GM18520 (cell line): ENCODE data around the gene TDRD7.

Experiments used
- ATAC-seq: cut with Tn5 transposase; IDR thresholded peaks from one replicate; pipeline ENCODE4 v1.9.1; 2021; ENCODE audit not compliant: unreplicated experiment

Gene TDRD7

GRCh38 chr9:97387936-97388684 is 23.8 kb upstream of the TDRD7 start:
- no peak for ATAC-seq

DNA sequence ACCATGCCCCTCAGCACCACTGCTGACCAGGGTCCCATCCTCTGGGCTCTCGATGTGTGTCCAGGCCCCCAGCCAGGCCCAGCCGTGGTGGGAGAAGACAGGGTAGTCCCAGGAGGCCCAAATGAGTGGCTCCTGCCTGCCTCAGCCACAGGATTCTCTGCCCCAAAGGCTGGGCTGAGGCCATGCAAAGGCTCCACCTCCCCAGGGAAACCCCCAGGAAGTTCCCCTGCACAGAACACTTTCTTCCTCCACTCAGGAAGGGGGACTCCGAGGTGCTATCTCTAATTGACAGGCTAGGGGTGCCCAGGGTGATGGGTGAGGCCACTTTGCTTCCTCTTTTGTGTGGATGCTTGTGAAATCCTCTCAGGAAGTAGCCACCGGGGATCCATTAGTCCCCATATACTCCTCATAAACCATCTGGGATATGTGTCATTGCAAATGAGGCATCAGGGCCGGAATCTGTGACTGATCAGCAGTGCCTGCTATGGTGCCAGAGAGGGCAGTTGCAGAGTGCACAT is 23.1 kb upstream of the TDRD7 start:
- peak; percentile 81 for ATAC-seq

DNA sequence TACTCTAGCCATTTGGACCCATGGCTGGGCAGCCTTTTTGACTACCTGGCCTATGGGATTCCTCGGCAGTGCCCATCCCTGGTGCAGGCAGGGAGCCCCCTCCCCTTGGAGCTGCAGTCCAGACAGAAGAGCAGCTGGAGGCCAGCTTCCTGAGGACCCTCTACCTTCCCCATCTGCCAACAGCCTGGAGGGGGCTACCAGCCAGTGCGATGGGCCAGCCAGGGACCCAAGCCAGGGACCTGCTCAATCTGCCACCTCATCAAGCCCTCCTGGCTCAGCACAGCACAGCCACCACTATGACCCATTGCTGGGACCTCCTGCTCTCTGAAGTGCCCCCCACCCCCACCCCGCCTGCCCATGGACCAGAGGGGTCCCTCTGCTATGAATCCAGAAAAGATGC is 22.6 kb upstream of the TDRD7 start:
- ATAC-seq, result no peak

DNA sequence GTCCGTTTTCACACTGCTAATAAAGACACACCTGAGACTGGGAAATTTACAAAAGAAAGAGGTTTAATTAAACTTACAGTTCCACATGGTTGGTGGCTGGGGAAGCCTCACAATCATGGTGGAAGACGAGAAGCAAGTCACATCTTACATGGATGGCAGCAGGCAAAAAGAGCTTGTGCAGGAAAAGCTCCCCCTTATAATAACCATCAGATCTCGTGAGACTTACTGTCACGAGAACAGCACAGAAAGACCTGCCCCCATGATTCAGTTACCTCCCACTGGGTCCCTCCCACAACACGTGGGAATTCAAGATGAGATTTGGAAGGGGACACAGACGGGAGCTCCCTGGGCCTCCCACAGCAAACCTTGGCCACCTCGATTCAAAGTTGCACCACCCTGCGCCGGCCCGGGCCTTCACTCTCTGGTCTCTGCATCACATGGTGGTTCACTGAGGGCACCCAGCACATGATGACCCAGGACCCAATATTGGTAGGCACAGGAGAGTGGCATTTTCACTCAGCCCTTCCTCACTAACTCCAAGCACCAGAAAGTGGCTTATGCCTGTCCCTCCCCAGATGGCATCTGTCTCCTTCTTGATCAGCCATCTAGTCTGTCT is 21.0 kb upstream of the TDRD7 start:
- no peak for ATAC-seq

GRCh38 chr9:97394881-97395280 is 17.0 kb upstream of the TDRD7 start:
- ATAC-seq, result no peak

DNA sequence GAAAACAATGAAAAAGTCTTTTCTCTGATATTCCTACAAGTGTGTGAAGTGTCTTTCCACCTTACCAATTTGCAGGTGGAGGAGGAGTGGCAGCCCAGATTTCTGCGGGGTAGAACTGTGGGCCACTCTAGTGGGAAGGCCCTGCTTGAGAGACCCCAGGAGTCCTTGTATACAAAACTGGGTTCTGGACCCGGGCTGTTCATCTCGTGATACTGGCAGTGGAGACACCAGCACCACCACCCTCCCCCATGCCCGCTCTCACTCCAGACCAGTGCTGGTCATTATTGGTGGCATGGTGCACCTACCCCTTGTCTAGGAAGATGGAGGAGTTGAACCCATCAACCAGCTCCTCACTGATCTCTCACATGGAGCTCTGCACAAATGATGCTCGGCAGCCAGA is 16.2 kb upstream of the TDRD7 start:
- ATAC-seq, result no peak

- no peak for ATAC-seq
Measured at GRCh38 chr9:97396256-97396655, 15.6 kb upstream of the TDRD7 start.

DNA sequence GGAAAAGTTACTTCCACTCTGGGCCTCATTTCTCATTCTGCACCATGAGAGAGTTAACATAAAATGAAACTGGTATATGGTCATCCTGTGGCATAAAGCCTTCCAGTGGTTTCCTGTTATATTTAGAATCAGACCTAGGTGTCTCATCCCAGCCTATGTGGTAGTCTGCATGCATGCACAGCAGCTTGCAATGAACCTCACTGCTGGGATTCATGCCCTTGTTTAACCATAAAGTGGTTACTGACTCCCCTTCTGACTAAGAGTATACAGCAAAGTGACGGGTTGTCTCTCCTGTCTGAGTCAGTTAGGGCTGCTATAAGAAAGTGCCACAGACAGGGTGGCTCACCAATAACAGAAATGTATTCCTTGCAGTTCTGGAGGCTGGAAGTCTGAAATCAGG is 14.7 kb upstream of the TDRD7 start:
- ATAC-seq, result peak; percentile 68

GRCh38 chr9:97398999-97399758 is 12.7 kb upstream of the TDRD7 start:
- no peak for ATAC-seq

DNA sequence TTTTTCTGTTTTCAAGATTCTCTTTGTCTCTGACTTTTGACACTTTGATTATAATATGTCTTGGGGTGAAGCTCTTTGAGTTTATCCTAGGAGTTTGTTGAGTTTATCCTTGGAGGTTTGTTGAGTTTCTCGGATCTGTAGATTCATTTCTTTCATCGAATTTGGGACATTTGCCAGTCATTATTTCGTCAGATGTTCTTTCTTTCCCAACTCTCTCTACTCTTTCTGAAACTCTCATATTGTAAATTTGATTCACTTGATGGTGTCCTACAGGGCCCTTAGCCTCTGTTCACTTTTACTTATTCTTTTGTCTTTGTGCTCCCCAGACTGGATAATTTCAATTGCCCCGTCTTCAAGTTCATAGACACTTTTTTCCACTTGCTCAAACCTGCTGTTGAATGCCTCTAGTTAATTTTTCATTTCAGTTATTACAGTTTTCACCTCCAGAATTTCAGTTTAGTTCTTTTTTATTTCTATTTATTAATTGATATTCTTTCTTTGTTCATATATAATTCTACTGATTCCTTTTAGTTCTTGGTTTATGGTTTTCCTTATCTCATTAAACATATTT is 8.1 kb upstream of the TDRD7 start:
- ATAC-seq, result no peak

DNA sequence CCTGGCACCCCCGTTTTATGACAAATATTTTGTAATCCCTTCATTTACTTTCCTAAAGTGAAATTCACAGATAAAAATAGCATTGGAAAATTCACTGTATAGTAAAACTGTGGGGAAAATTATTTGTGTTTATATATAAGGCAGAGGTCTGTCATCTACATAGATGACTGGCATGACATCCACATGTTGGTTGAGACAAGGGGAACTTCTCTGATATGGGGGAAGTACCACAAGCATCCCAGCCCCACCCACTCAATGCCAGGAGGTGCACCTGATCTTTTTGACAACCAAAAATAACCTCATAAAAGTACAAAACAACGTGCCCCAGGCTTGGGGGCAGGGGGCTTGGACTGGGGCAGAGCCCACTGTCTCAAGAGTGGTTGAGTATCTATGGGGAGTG is 6.3 kb upstream of the TDRD7 start:
- peak; percentile 40 for ATAC-seq

DNA sequence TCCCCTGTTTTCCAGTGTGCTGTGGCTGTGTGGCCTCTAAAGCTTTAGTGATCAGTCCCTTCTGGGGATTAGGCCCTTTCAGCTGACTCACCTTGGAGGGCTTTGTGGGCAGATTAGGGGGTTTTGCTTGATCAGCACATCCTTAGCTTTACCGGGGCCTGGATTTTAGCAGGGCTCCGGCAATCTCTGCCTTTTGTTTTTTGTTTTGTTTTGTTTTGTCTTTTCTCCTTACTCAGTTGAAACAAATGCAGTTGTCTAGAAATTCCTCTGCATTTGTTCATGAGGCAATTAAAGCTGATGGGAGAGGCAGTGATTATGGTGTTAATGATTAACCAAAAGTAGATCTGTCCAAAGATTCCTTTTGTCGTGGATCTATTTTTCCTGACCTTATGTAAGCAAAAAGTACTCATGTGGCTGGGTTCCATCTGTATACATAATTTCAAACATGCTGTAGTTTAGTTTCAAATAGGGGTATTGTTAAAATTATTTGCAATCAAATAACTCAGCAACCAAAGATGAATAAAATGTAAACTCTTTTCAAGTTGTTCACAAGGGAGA is 5.2 kb upstream of the TDRD7 start:
- no peak for ATAC-seq

DNA sequence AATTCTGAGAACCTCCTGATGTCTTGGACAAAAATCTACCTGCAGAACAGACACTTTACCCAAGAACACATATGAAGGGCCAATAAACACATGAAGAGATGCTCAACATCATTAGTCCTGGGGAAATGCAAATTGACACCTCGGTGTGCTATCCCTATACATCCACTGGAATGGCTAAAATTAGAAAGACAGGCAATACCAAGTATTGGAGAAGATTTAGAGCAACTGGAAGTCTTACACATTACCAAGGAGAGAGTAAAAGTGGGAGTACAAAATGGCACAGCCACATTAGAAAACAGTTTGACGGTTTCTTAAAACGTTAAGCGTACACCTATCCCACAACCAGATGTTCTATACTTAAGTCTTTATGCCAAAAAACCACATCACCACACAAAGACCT is 3.3 kb upstream of the TDRD7 start:
- no peak for ATAC-seq

- no peak for ATAC-seq
Measured at GRCh38 chr9:97411440-97411788, 482 bp upstream of the TDRD7 start.

DNA sequence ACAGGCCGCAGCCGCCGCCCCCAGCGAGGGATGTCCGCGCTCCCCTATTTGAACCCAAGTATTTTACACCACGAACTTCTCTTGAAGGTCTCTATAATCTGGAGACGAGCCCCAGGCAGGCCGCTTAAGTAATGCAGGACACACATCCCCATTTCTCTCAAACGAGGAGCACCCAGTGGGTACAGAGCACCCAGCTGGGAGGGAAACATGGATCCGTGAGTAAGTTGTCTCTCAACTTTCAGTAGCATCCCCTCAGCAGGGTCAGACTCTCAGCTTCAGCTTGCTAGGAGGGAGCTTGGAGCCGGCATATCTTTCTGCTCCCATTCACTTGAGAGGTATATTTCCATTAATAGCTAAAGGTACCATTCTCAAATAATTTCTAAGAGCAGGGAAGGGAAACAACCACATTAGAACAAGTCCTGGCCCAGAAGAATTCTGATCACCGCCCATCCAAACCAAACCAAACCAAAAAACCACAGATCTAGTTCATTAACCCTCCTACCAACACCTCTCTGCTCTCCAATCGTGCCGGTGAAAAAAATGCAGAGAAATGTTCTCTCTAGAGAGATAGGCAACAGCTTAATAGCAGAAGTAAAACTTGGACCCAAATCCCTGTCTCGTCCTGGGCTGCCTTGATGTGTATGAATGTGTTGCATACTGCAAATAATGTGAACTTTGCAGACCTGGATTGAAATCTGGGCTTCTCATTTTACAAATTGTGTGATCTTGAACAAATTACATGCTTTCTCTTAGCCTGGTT is 910 bp downstream of the TDRD7 start:
- ATAC-seq, result no peak

DNA sequence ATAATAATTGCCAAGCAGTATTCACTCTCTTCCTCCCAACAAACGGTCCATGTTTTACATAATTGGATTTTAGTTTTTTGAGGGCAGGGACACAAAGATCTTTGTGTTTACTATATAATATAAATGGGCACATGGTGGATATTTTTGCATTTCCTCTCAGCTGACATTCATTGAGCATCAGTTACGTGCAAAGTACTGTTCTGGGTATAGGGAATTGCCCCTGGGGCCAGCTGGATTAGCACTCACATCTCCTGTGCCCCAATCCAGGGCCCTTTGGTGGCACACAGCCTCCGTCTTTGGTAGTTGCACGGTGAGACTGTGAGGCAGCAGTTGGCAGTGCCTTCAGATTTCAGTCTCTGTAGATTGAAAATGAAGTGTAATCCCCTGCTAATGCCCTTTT is 1.6 kb downstream of the TDRD7 start:
- ATAC-seq, result no peak

DNA sequence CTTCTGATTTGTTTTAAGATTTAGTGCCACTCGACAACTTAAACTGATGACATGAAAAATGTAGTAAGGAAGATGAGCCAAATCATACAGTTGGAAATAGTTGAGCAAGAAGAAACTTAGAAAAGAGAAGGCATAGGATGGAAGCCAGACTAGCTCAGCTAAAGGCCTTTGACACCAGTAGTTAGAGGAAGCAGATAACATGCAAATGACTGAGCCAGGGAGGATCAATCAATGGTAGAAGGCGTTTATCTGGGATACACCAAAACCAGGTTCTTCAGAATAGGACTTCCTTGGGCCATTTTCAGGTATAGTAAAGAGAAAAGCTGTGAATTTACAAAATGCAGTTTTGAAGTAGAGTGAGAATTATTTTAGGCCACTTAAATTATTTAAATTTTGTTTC is 3.2 kb downstream of the TDRD7 start:
- ATAC-seq, result no peak

DNA sequence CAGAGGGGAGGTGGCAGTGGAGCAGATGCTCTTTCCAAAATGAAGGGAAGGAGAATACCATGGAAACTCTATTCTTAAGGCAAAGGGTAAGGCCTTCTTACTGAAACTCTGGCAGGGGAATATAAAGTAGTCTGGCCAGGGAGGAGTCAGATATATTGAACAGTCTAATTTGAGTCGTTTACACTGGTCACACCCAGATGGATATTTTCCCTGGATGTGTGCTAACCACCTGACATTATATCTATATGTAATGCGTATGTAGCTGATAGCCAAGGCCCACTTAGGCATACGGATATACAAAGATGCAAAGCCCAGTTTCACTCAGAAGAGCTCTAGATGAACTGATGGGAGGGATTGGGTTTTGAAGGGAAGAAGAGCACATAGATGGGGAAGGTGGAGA is 7.0 kb downstream of the TDRD7 start:
- no peak for ATAC-seq

DNA sequence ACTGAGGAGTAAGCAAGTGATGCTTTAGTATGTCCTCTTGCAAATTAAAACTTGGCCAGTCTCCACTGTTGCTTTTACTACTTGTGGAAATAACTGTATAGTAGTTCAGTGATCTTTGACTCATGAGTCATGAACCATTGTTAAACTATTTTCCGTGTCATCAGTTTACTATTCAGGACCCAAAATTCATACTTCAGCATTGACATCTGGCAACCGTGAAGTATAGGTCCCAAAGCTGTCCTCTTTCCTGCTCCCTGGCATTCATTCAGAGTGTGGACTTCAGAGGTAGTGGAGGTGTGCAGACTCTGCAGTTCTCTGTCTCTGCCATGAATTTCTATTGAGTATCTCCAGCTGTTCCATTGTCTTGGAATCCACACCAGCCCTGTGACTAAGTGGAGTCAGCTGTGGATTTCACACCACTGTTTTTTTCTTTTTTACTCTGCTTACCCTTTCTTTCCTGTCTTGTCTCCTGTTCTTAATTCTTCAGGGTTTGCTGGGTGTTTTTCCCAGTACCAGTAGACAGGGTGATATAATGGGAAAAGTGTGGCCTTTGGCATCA is 7.5 kb downstream of the TDRD7 start:
- no peak for ATAC-seq

DNA sequence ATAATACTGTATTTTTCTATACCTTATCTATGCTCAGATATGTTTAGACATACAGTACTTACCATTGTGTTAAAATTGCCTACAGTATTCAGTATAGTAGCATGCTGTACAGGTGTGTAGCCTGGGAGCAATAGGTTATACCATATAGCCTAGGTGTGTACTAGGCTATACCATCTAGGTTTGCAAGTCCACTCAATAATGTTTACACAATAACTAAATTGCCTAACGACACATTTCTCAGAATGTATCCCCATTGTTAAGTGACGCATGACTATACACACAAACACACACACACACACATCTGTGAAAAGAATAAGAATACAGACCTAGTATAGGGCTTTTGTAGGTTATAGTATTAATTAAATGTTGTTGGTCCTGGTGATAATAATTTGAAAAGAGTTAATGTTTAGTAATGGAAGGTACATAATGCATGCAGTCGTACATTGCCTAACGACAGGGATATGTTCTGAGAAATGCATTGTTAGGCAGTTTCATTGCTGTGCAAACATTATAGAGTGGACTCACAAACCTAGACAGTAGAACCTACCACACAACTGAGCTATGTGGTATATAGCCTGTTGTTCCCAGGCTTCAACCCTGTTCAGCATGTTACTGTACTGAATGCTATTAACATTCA is 13.6 kb downstream of the TDRD7 start:
- no peak for ATAC-seq
